Type B pancreatic cell (in vitro differentiated cells): ENCODE measurements around the gene PAEP. TPM values are rescaled to one million over a fixed set of nuclear protein-coding genes. Genes with fewer than 3 reads are reported as not detected.

Source experiments
- DNase-seq: peaks from one replicate; pipeline ENCODE4 v3.0.0; 2021; ENCODE audit warnings: mixed read lengths; ENCODE audit not compliant: unreplicated experiment; ENCODE audit errors: extremely low spot score
- H3K27ac Mint-ChIP-seq: 2 replicates; pipeline ENCODE4 v1.8.0; 2021; ENCODE audit warnings: mild to moderate bottlenecking, mixed read lengths
- H3K27me3 Mint-ChIP-seq: 2 replicates; pipeline ENCODE4 v1.8.0; 2021; ENCODE audit warnings: mixed read lengths
- H3K36me3 Mint-ChIP-seq: 2 replicates; pipeline ENCODE4 v1.8.0; 2021; ENCODE audit warnings: mixed read lengths
- H3K4me1 Mint-ChIP-seq: one replicate; pipeline ENCODE4 v1.8.0; 2021; ENCODE audit warnings: mixed read lengths; ENCODE audit not compliant: unreplicated experiment
- H3K4me3 Mint-ChIP-seq: 2 replicates; pipeline ENCODE4 v1.8.0; 2021; ENCODE audit warnings: mild to moderate bottlenecking, mixed read lengths
- H3K9me3 Mint-ChIP-seq: 2 replicates; pipeline ENCODE4 v1.8.0; 2021; ENCODE audit warnings: mixed read lengths
- total RNA-seq: library from RNA; stranded (reverse); gene quantifications from 2 replicates; pipeline ENCODE4 v1.2.1, GENCODE V29; 2021; ENCODE audit warnings: low replicate concordance
- TF ChIP-seq, protein P1 (sequence below): fragments of 200-600 bp; sonication (generic); conservative IDR thresholded peaks from 2 replicates; pipeline ENCODE4 v1.5.0; 2021; ENCODE audit warnings: antibody characterized with exemption, mild to moderate bottlenecking

The PAEP gene
- total RNA-seq, 1 donor from 2014 or later, result not detected

DNA sequence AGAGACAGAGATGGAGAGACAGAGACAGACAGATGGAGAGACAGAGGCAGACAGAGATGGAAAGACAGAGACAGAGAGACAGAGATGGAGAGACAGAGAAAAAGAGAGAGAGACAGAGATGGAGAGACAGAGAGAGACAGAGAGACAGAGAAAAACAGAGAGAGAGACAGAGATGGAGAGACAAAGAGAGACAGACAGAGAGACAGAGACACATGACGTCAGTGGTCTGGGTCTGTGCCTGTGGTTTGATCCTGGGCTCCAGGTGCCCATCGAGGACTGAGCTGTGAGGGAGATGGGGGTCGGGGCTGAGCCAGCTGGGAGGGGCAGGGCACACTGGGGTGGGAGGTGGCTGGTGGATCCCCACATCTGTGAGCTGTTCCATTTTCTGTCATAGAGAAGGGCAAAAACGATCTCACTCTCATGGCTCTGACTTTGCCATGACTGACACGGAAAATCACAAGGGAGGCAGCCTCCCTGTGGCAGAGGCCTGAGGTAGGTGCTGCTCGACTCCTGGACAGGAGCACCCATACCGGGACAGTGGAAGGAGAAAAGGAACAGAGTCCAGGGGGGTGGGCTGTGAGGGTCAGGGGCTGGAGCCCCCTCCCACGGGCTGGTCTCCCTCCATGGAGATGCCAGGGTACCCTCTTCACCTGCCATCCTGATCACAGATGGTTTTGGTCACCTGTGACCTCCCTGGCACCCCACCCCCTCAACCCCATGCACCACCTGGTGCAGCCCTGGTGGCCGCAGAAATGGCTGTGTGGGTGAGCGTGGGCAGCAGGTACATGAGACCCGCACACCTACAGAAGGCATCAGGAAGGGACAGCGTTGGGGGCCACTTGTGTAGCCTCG lies 49.0 kb downstream of the PAEP start:
- Mint-ChIP-seq H3K27ac (no peak overlapping the region), H3K4me3 (no peak overlapping the region), H3K36me3 (no peaks in the 10 kb centered on the region), H3K27me3 (no peaks in the 10 kb centered on the region), H3K9me3 (no peaks in the 10 kb centered on the region), H3K4me1 (peaks cover 3% of the 10 kb centered on the region)
- TF ChIP-seq, protein P1, sequence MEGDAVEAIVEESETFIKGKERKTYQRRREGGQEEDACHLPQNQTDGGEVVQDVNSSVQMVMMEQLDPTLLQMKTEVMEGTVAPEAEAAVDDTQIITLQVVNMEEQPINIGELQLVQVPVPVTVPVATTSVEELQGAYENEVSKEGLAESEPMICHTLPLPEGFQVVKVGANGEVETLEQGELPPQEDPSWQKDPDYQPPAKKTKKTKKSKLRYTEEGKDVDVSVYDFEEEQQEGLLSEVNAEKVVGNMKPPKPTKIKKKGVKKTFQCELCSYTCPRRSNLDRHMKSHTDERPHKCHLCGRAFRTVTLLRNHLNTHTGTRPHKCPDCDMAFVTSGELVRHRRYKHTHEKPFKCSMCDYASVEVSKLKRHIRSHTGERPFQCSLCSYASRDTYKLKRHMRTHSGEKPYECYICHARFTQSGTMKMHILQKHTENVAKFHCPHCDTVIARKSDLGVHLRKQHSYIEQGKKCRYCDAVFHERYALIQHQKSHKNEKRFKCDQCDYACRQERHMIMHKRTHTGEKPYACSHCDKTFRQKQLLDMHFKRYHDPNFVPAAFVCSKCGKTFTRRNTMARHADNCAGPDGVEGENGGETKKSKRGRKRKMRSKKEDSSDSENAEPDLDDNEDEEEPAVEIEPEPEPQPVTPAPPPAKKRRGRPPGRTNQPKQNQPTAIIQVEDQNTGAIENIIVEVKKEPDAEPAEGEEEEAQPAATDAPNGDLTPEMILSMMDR, result no peak
- DNase-seq, result peak; percentile 56

DNA sequence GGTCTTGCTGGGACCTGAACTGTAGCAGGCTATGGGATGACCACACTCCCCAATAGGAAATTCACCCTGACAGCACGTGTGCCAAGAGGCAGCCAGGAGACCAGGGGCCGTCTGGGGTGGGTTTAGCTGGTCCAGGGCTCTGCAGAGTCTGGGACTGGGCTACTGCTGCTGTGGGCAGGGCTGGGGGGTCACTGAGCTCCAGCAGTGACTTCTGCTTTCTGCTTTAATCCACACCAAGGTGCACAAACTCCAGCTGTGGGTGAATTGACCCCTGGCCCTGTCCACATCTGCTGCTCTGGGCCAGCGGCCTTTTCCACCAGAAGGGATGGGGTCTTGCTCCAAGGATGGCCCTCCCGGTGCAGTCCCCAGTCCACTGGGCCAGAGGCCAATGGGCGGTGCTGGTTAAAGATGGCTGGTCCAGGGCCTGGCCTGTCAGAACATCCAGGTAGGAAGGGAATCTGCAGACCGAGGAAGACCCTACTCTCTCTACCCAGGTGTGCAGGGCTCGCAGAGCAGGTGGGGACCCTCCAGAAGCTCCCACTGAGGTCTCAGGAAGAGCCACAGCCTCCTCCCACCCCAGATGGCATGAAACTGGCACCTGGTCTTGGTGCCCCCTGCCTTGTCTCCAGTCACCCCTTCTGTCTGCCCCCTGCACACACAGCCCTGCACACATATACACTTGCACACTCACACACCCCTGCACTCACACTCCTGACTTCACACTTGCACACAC lies 49.8 kb downstream of the PAEP start:
- DNase-seq, result peak; percentile 54
- Mint-ChIP-seq H3K4me1 (peaks cover 3% of the 10 kb centered on the region), H3K27me3 (no peaks in the 10 kb centered on the region), H3K27ac (no peak overlapping the region), H3K4me3 (no peak overlapping the region), H3K36me3 (no peaks in the 10 kb centered on the region), H3K9me3 (no peaks in the 10 kb centered on the region)
- TF ChIP-seq, protein P1, result no peak

DNA sequence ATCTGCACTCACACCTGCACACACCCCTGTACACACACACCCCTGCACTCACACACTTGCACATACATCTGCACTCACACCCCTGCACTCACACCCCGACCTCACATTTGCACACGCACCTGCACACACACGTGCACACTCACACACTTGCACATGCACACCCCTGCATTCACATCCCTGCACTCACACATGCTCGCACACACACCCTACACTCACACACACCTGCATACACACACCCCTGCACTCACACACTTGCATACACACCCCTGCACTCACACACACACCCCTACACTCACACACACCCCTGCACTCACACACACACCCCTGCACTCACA lies 50.3 kb downstream of the PAEP start:
- DNase-seq, result no peak
- TF ChIP-seq, protein P1, result no peak
- Mint-ChIP-seq H3K36me3 (no peaks in the 10 kb centered on the region), H3K9me3 (no peaks in the 10 kb centered on the region), H3K27ac (no peak overlapping the region), H3K4me1 (peaks cover 3% of the 10 kb centered on the region), H3K4me3 (no peak overlapping the region), H3K27me3 (no peaks in the 10 kb centered on the region)

DNA sequence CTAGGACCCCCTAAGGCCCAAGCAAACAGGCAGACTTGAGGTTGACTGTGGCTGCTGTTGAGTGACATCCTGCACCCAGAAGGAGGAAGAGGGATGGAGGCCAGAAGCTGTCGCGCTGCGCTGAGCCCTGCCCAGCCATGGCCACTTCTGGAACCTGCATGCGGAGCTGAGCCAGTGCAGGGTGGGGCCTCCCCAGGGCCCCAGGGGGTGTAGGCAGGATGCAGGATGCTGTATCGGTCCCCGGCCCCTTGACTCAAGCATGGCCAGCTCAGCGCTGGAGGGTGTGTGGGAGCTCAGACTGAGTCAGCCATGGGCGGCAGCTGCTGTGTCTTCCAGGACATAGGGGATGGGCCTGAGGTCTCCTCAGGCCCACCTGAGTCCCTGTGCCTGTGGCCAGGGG lies 50.9 kb downstream of the PAEP start:
- H3K36me3 Mint-ChIP-seq, result no peaks in the 10 kb centered on the region
- TF ChIP-seq, protein P1, result no peak
- peak; percentile 59 for DNase-seq
- H3K27me3 Mint-ChIP-seq, result no peaks in the 10 kb centered on the region
- peaks cover 3% of the 10 kb centered on the region for H3K4me1 Mint-ChIP-seq
- H3K27ac Mint-ChIP-seq, result no peak overlapping the region
- no peaks in the 10 kb centered on the region for H3K9me3 Mint-ChIP-seq
- no peak overlapping the region for H3K4me3 Mint-ChIP-seq

DNA sequence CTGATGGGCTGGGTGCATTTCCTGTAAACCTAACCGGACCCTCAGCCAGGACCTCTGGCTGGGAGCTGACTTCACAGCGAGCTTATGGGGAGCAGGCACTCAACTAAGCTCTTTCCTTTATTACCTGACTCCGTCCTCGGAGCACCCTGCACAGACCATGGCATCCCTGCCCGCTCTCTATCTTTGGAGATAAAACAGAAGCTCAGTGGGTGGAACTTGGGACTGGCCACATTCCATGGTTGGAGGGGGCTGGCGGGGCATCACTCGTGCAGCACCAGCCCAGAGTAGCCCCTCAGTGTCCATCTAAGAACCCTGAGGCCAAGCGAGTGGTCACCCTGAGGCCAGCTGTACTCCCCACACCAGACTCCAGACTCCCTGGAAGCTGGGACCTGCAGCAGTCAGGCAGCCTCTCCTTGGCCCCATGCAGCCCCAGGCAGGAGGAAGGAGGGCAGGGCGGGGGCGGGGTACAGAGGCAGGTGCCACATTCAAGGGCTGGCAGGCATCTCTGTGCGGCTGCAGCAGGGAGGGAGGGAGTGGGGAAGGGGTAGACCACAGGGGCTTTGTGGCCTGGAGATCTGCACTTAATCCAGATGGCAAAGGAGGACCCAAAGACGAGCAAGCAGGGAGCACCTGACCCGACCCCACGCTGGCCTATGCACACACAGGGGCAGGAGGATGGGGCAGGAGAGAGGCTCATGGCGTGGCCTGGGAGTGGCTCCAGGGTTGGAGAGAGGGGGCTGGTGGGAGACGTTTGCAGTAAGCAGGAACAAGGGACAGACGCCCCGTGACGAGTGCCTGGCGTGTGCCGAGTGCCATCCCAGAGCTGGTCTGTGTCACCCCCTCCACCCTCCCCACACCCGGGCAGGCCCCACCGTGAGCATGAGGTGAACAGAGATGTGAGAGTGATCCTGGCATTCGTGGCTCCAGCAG lies 51.7 kb downstream of the PAEP start:
- Mint-ChIP-seq H3K4me1 (peaks cover 3% of the 10 kb centered on the region), H3K36me3 (no peaks in the 10 kb centered on the region), H3K4me3 (no peak overlapping the region), H3K27me3 (peaks cover 2% of the 10 kb centered on the region), H3K9me3 (no peaks in the 10 kb centered on the region), H3K27ac (peak overlapping the region; percentile 90)
- DNase-seq, result peak; percentile 56
- TF ChIP-seq, protein P1, result no peak
